ENCODE results near the gene PNMA6E.

PNMA6E gene

GRCh38 chrX:153381684-153382532 is 19.2 kb downstream of the PNMA6E start:
- TF ChIP-seq CTCF (IDR thresholded peaks at IDR 0.05; ENCODE audit: control extremely low read depth, extremely low read depth, low read depth, missing control alignments), result no peak
- ChIA-PET POLR2A (no interaction called here), CTCF (interaction anchor here (1.5 kb wide), 1 partner anchor 89 kb away, joined by 3 read pairs; the partner anchor contains the start of gene HAUS7)
- DNase-seq (ENCODE audit: extremely low spot score), result no peak

- DNase-seq (ENCODE audit: extremely low spot score), result no peak
- ChIA-PET CTCF (no interaction called here), POLR2A (no interaction called here)
- no peak for TF ChIP-seq CTCF (IDR thresholded peaks at IDR 0.05; ENCODE audit: control extremely low read depth, extremely low read depth, low read depth, missing control alignments)
Observed at GRCh38 chrX:153380691-153381090, 20.5 kb downstream of the PNMA6E start.

- no peak for DNase-seq (ENCODE audit: extremely low spot score)
- ChIA-PET CTCF (no interaction called here), POLR2A (interaction anchor here (1.1 kb wide), 1 partner anchor 198 kb away, joined by 3 read pairs; no protein-coding TSS in a partner anchor)
- no peak for TF ChIP-seq CTCF (IDR thresholded peaks at IDR 0.05; ENCODE audit: control extremely low read depth, extremely low read depth, low read depth, missing control alignments)
Observed at GRCh38 chrX:153379971-153380581, 21.1 kb downstream of the PNMA6E start.

GRCh38 chrX:153379508-153379907 is 21.6 kb downstream of the PNMA6E start:
- no peak for TF ChIP-seq CTCF (IDR thresholded peaks at IDR 0.05; ENCODE audit: control extremely low read depth, extremely low read depth, low read depth, missing control alignments)
- CTCF ChIA-PET, result no interaction called here
- no peak for DNase-seq (ENCODE audit: extremely low spot score)
- POLR2A ChIA-PET, result interaction anchor here (1.1 kb wide), 1 partner anchor 199 kb away, joined by 3 read pairs; no protein-coding TSS in a partner anchor

GRCh38 chrX:153378607-153379006 is 22.5 kb downstream of the PNMA6E start:
- CTCF ChIA-PET, result no interaction called here
- TF ChIP-seq CTCF (IDR thresholded peaks at IDR 0.05; ENCODE audit: control extremely low read depth, extremely low read depth, low read depth, missing control alignments), result no peak
- POLR2A ChIA-PET, result no interaction called here
- no peak for DNase-seq (ENCODE audit: extremely low spot score)

- no peak for DNase-seq (ENCODE audit: extremely low spot score)
- POLR2A ChIA-PET, result no interaction called here
- TF ChIP-seq CTCF (IDR thresholded peaks at IDR 0.05; ENCODE audit: control extremely low read depth, extremely low read depth, low read depth, missing control alignments), result no peak
- CTCF ChIA-PET, result no interaction called here
Observed at GRCh38 chrX:153377727-153378126, 23.4 kb downstream of the PNMA6E start.

Measured in GM10248 (cell line).